Stimulated activated CD4-positive, alpha-beta T cell treated with anti-CD3 and anti-CD28 coated beads, Interleukin-2, amount 100 ng/mL, for 24 hours (primary cell): ENCODE results near the gene STK17B.
A peak's percentile ranks its signal among the peaks of the same experiment; 100 is the strongest.
"Not testable (repeated sequence)": the region's sequence is repeated elsewhere in the genome, so short reads cannot be mapped to it uniquely, and the experiment has no call there.

Experiments used
- DNase-seq, 2 donors: peaks; one replicate each; pipeline ENCODE4 v3.0.0-alpha.2; 2020

Gene STK17B

DNA sequence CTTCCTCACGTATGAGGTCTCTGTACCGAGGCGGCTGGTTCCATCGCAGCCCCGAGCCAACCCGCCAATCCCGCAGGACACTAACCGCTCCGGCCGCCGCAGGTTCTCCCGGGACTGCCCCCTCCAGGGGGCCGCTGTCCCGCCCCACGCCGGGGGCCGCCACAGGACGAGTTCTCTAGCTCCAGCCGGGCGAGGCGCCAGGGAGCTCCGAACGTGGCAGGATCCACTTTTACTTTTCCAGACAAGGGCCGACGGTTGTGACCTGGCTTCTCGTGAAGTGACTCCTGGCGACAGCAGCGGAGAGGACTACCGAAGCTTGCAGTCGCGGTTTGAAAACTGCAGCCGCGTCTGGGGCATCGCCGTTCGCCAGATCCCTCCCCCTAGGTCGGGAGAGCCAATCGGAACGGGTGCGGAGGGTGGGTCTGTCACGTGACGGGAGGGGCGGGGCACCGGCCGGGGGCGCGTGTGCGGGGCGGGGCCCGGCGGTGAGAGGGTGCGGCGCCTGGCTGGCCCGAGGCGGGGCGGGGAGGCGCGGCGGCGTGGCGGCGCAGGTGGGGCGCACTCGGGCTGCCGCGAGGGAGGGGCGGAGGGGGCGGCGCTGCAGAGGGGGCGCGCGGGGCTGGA, at the start of gene STK17B:
Gene STK17B, minus strand, starts transcription at position 331 of the 624 bp plus-strand sequence. CDS start 8,195 bp downstream, outside the sequence.
- peak; percentile 97 for DNase-seq

DNA sequence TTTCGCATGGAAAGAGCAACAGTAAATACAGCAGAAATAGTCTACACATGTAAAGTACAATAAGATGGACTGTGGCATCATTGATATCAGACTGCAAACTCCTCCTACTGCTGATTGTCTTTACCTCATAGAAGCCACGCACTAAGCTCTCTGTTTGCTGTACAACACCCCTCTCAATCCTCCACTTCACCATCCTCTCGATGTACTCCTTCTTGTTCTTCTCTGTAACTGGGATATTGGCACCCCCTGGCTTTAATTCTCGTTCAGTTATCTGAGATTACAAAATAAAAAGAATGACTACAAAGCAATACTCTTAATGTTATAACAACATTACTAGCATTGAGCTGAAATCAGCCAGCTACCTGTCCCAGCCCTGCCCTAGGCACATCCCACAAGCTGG, 49.3 kb upstream of the STK17B start:
- no peak for DNase-seq

DNA sequence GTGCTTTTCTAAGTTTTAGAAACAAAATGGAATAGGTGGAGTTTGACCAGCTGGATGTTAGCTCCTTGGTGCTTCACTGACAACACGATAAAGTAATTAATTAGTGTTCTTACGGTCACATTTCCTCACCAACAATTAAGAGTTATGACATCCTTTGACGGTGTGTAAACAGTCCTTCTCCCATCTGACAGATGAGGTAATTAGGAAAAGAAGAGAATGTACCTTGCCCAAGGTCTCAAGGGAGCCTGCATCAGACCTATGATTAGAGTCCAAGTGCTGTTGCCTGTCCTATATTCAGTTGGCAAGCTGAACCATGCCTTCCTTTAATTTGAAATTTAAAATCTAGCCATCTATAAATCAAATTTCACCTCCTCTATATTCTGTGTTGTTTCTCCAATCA, 48.3 kb upstream of the STK17B start:
- no peak for DNase-seq

DNA sequence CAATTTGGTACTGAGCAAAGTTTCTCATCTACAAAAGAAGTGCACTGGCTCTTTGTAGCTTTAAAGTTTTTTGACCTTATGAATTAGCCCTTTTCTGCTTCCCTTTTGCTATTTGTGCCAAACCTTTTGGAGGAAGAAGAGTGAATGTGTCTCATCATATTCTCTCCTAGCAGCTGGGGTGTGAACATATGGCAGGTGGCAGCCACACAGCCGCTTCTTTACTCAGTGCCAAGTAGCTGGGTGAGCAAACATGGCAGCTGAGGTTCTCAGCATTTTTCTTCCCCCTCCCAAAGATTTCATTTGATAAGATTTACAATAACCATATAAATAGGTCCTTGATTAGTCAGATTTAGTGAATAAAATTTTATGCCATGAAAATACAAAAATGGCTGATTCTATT, 46.7 kb upstream of the STK17B start:
- no peak for DNase-seq

DNA sequence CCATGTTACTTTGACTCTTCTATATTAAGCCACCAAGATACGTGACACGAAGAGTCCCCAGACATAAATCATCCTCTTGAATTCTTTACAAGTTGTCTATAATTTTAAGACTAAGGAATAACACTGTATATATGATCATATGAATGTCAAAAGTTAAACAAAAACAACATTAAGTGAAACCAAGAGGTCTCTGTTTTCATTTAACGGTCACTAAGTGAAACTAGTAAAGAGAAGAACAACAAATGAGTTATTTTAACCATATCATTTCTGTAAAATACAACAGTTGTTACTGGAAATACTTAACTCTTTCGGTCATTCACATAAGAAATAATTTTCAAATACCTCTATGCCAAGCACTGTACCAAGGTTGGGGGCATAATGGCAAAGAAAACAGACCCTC, 45.7 kb upstream of the STK17B start:
- no peak for DNase-seq

DNA sequence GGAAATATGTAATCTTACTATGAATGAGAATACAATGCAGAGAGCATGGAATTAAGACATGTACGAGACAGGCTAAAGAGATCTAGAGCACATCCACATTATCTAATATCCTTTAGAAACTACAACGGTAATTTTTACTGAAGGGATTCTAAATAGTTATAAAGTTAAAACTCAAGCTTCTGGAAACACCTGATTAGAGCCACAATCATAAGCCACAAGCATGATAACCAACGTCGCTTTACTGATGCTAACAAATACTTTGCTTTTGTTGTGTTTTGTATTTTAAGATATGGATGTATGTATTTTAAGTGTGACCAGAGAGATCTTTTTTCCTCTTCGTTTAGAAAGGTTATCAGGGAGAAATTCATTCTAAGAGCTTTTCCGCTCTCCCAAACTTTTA, 44.0 kb upstream of the STK17B start:
- DNase-seq, result no peak

DNA sequence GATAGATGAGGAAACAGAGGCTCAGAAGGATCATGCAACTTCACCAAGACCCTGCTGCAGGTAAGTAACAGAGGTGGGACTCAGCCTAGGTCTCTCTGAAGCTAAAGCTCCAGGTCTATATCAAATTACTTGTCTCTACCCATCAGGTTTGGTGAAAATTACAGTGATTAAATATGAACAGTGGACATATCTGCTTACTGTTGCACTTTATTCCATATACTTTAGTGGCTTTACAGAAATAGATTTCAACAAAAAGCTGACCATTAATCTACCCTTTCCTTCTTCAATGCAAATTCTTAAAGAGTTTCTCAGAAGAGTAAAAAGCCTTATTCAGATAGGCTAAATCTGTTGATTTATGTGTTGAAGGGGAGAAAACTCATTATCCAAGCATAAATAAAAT, 42.8 kb upstream of the STK17B start:
- DNase-seq, result no peak

DNA sequence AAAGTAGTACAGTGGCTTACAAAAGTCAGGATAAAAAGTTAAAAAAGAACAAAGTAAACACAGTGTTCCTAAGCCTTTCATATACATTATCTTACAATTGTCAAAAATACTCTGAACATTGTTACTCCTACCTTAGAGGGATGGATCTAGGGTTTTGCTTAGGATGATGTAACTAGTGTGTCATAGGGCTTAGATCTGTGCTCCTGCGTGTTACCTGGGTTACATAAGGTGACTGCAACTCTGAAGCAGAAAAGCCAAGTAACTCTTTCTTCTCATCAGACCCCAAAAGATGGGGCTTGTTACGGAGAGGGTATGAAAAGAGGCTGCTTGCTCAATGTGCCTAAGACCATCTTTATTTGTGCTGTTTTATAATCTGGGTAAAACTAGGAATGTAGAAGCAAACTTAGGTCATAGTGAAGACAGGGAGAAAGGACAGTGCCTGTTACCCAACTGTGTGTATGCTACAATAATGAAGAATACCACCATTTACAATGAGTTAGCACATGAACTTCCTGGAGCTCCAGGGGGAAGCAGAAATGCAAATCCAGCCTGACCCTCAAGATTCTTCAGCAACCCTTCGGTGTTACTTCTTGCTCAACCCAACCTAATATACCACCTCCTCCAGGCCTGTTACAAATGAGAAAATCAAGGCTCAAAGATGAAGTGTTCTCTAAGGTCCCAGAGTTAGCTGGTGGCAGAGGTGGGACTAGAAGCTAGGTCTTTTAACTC, 42.0 kb upstream of the STK17B start:
- DNase-seq, result no peak

DNA sequence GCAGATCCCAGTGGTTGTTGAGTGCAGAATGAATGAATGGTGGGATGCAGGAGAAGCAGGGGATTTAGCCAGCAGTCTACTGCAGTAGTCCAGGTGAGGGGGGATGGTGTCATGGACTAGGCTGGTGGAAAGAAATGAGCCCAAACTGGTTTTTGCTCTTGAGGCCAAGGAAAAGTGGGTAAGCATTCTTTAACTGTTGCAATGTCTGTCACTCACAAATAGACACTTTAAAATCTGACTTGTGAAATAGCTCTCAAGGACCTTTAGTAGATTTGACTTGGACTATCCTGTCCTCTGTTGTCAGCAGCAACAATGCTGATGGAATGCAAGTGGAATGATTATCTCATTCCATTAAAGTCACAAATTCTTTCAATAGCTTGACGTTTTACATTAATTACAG, 37.5 kb upstream of the STK17B start:
- no peak for DNase-seq

DNA sequence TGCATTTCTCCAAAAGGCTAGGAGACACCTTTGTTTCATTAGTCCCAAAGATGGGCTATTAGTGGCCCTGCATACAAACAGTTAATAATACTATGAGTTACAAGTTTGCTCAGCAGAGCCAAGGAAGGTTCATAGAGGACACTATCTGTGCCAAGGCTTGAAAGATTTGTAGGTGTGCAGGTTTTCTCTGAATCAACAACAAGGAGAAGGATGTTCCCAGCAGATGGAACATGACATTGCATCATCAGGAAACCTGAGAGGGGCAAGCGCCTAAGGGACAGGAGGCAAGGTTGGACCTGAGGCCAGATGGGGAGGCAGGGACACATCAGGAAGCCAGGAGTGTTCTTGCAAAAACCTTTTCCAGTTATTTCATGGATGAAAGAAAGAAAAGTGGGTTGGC, 35.4 kb upstream of the STK17B start:
- DNase-seq, result no peak

DNA sequence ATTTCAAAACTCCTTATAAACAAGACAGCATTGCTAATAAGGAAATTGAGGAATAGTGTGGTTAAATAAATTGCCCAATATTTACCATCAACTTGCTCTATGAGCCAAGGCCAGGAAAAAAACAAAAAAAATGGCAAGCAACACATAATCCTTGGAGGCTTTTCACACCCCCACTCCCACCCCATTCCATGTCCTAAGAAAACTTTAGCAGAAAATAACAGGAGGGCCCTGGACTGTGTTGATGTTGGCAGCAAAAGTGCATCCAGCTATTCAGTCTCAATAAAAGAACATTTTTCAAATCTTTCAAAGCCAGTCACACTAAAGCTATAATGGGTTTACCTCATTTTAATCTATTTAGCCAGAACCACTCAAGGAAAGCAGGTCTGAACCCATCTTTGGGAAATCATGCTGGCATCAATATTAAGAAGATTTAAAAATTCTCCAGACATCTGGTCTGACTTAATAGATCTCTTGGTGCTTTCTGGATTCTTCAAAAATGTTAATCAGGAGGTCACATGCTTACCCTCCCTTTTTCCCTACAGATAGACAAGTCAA, 34.6 kb upstream of the STK17B start:
- no peak for DNase-seq

DNA sequence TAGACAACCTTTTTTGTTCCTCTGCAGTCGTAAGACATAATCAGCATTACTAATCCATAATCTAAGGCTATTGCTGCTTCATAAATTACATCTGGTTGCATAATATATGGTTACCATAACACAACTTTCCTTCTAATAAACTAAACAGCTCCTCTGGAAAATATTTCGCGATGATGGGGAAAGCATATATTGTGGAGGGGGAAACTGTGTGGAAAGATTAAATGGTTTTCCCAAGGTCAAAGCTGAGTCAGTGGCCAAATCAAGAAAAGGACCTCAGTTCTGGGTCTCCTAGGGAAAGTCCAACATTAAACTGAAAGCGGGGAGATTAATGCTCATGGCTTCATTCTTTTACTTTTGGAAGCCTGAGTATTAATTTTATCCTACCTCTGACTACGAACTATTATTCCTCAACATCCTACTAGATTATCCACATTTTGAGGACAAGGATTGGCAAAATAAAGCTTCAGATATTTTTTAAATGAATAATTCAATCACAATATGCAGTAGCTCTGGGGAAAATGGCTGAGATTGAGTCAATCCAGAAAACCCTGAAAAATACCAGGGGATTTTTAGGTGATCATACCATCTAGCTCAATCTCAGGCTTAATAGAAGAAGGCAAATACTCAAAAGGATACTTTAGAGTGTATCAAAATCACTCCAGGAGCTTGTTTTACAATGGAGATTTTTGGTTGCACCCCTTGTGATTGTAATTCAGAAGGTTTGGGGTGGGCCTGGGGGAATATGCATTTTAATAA, 33.8 kb upstream of the STK17B start:
- no peak for DNase-seq

DNA sequence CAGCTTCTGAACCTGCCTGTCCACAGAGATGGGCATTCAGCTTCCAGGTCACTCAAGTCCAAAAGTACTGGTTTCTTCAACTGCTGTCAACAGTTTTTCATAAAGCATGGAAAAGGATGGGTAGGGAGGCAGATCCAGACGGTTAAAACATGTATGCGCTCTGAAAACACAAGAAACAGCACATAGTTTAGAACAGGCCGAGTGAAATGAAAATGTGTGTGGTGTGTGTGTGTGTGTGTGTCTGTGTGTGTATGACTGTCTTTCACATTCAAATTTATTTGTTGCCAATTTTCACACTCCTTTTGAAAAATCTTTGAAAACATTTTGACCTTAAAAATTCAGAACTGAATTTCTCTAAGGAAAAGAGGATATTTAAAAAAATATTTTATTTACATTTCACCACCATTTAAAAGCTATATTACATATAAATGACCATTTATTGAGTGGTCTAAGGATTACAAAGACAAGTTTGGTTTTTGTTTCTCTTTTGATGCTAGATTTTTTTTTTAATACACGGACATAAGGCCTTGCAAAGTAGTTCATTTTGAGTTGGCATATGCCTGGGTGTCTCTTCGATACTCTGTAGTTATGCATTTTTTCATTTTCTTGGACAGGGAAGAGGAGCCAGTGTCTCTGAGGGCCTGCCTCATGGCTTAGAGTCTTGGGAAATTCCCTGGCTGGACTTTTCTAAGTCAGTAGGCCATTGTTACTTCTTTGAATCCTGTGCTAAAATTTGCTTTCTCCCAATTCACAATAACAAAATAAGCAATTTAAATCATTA, 30.0 kb upstream of the STK17B start:
- DNase-seq, result no peak

DNA sequence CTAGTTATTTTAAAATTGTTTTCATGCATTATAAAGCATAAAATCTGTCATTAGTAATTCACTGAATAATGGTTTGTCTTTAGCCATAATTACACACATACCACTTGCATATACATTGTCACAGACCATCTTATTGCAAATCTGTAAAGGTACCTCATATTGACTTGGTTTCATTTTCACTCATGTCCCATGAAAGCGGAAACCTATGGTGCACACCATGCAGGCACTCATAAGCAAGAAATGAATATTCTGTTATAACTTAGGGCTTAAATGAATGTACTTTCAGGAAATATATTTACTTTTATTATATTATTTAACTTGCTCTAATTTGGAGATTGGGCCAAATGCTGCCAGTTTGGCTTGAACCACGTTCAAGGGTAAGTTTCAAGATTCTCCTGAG, 29.2 kb upstream of the STK17B start:
- DNase-seq, result no peak

DNA sequence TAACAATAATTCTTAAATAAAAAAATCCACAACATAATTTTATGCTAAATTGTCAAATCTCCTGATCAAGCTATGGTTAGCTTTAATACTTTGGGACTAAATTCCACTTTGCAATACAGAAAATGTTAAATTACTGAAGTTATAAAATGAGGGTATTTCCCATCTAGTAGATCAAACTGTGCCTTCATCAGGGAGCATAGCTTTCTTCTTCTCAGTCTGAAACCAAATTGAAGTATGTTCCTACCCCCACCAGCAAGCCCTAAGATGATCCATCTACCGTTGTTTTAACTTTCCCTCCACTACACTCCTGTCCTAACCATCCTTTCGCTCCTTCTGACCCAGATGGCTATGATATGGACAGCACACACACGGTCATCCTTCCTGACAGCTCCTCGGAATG, 24.4 kb upstream of the STK17B start:
- no peak for DNase-seq

DNA sequence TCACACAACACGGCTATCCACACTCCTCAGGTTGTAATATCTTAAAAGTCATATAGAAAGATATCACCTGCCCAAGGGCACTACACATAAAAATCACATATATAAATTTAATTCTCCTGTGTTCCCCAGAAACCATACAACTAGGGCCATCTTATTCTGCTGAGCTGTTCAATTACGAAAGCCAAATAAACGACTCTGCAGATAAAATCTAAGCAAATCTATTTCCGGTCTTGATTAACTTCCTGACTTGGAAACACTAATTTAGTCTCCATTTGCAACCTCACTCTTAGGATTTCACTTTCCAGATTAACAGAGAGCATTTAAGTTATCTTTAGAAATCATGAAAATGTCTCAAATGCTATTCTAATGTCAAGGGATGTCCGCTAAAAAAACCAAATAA, 23.9 kb upstream of the STK17B start:
- DNase-seq, result no peak

DNA sequence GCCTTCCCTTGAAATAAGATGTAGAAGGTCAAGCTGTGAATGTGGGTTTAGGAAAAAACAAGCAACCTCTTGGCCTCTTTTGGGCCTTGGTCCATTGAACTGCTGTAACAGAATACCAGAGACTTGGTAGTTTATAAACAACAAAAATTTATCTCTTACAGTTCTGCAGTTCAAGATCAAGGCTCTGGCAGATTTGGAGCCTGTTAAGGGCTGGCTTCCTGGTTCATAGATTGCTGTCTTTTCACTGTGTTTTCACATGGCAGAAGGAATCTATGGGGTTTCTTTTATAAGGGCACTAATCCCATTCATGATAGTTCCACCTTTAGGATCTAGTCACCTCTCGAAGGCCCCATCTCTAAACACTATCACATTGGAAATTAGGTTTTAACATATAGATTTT, 20.2 kb upstream of the STK17B start:
- no peak for DNase-seq

DNA sequence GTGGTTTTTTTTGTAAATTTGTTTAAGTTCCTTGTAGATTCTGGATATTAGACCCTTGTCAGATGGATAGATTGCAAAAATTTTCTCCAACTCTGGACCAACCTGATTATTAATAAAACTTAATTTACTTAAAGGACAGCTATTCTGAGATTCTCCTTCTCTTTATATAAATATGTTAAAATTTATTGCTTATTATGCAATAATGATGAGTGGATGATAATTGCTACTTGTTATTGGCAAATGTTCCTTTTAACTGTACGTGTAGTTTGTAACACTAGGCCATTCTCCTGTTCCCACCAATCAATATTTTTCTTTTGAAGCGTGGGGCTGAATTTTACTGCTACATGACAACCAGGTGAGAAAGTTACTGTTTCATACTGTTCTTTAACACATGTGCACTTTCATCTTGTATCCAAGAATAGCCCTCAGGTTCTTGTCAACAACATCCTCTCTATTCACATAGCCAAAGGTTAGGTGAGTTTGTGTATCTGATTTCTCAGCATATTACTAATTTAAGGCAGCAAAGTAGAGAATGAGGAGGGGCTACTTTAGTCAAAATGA, 16.6 kb upstream of the STK17B start:
- DNase-seq, result no peak

DNA sequence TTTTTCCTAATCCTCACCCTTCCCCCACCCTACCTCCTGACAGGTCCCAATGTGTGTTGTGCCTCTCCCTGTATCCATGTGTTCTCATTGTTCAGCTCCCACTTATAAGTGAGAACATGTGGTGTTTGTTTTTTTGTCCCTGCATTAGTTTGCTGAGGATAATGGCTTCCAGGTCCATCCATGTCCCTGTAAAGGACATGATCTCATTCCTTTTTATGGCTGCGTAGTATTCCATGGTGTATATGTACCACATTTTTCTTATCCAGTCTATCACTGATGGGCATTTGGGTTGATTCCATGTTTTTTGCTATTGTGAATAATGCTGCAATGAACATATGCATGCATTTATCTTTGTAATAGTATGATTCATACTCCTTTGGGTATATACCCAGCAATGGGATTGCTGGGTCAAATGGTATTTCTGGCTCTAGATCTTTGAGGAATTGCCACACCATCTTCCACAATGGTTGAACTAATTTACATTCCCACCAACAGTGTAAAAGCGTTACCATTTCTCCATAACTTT, 15.9 kb upstream of the STK17B start:
- not testable (repeated sequence) for DNase-seq

DNA sequence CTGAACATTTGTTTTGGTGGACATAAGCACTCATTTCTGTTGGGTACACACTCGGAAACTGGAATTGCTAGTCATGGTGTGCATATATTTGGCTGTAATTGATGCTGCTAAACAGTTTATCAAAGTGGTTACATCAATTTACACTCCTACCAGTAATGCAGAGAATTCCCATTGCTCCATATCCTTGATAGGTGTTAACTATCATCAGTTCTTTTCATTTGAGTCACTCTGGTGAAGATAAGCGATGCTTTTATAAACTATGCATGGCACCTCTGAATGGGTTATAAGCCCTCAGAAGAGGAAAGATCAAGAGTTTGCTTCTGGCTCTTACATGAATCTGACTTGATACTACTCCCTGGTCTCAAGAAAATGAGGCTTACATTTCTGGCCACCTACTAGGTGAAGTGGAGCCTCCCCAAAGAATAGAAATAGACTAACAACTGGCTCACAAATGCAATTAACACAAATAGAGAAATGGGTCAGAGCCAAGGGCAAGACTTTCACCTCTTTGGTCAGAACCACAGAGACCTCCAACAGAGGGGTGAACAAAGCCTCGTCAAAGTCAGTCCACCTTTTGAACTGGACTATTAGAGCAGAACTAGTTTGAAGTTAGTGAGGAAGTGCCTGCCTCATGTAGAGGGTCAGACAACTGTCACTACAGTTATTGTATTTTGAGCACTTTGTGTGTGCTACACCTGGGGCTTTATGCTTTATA, 15.0 kb upstream of the STK17B start:
- DNase-seq, result no peak

DNA sequence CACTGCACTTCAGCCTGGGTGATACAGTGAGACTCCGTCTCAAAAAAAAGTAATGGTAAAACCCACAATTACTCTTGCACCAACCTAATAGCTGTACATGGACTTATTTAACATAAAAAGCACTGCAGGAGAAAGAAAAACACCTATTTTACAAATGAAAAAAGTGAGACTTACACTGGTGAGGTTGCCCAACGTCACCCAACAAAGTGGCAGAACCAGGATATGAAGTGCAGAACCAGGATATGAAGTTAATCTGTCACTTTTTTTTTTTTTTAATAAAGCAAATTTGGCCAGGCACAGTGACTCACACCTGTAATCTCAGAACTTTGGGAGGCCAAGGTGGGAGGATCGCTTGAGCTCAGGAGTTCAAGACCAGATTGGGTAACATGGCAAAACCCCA, 13.5 kb upstream of the STK17B start:
- DNase-seq, result no peak
